HUES64 (cell line): Measurements from ENCODE around the gene CDK11B.
A peak's percentile ranks its signal among the peaks of the same experiment; 100 is the strongest.
"Not testable (repeated sequence)": the region's sequence is repeated elsewhere in the genome, so short reads cannot be mapped to it uniquely, and the experiment has no call there.

Experiments
- H3K27ac ChIP-seq: 2 replicates; pipeline ENCODE4 v1.7.0; 2013; ENCODE audit warnings: low read depth, low read length, inconsistent platforms
- H3K27me3 ChIP-seq: 2 replicates; pipeline ENCODE4 v1.6.1; 2013; ENCODE audit warnings: mild to moderate bottlenecking, low read length; ENCODE audit not compliant: insufficient read depth
- H3K36me3 ChIP-seq: 2 replicates; pipeline ENCODE4 v1.6.1; 2013; ENCODE audit warnings: mild to moderate bottlenecking, low read length; ENCODE audit not compliant: insufficient read depth
- H3K4me1 ChIP-seq: 2 replicates; pipeline ENCODE4 v1.6.1; 2013; ENCODE audit warnings: mild to moderate bottlenecking, low read length, moderate library complexity; ENCODE audit not compliant: insufficient read depth
- H3K4me3 ChIP-seq: 2 replicates; pipeline ENCODE4 v1.5.1; 2013; ENCODE audit warnings: mild to moderate bottlenecking, low read length, moderate library complexity
- H3K9ac ChIP-seq: 2 replicates; pipeline ENCODE4 v1.6.1; 2013; ENCODE audit warnings: mild to moderate bottlenecking, low read depth, low read length
- H3K9me3 ChIP-seq: 2 replicates; pipeline ENCODE4 v1.6.1; 2013; ENCODE audit warnings: low read depth, low read length; ENCODE audit not compliant: insufficient read depth
- WGBS: fragments of 150-250, 120-280 bp; methylation state at CpG from one replicate; pipeline ENCODE4 v1.1.7; 2013; ENCODE audit warnings: missing lambda C conversion rate; 5-methylcytosine and 5-hydroxymethylcytosine counted together

Gene CDK11B

GRCh38 chr1:1599030-1599934 lies 59.5 kb downstream of the CDK11B start:
- WGBS = 11% methylated on average over 111 of the region's 111 CpGs
- no peak overlapping the region for H3K27ac ChIP-seq
- H3K36me3 ChIP-seq = no peaks in the 10 kb centered on the region

DNA sequence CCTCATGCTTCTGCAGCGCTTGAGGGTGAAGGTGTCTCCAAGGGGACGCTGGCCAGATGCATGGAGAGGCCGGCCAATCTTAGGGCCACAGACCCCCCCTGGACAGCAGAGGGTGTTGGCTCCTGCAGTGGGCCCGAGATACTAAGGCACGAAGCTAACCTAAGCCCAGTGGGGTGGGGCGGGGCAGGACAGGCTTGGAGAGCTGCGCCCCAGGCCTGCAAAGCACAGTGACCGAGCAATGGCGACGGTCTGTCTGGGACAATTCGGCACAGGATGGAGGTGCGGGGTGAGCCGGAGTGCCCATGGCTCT lies 60.1 kb downstream of the CDK11B start:
- H3K4me3 ChIP-seq = peak overlapping the region; percentile 50
- 91% methylated on average over 13 of the region's 13 CpGs for WGBS
- peaks cover 69% of the 10 kb centered on the region for H3K27me3 ChIP-seq
- no peak overlapping the region for H3K27ac ChIP-seq
- 0 out of 2 replicates have a peak, but pooled peaks cover 5% of the 10 kb centered on the region for H3K4me1 ChIP-seq
- no peaks in the 10 kb centered on the region for H3K36me3 ChIP-seq
- H3K9me3 ChIP-seq = no peaks in the 10 kb centered on the region
- H3K9ac ChIP-seq = no peak overlapping the region; the same call in 1 of the 2 replicates

More at GRCh38 chr1:1599030-1599934, 59.5 kb downstream of the CDK11B start:
- Histone ChIP-seq H3K4me3 (peak overlapping the region; percentile 50), H3K9me3 (no peaks in the 10 kb centered on the region), H3K9ac (peak overlapping the region; percentile 60), H3K27me3 (peaks cover 69% of the 10 kb centered on the region), H3K4me1 (0 out of 2 replicates have a peak, but pooled peaks cover 5% of the 10 kb centered on the region)

DNA sequence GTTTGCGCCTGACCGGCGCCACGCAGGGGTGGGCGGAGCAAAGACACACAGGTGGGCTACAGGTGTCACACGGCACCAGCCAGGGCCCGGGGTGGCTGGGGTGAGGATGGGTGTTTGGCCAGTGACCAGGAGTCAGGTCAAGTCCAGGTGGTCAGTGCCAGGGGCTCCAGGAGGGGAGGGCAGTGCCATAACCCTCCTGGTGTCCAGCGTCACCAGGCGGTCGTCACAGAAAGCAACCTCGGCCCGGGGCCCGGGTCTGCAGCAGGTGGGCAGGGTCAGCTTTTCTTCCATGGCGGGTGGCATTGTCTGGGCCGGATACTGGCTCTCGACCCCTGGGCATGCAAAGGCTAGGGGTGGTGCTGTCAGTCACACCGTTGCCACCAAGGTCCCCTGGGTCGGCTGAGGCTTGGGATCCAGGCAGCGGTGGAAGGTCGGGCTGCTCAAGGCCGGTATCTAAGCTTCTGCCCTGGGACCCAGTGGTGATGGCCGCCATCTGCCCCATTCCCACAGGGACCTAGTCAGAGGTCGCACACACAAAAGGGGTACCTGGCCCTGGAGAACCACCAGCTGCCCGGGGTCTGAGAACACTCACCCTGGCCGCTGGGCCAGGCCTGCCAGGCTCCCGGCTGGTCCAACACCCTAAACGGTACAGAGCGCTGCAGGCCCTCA lies 60.6 kb downstream of the CDK11B start:
- Histone ChIP-seq H3K9ac (no peak overlapping the region), H3K27me3 (peaks cover 69% of the 10 kb centered on the region), H3K27ac (no peak overlapping the region), H3K36me3 (no peaks in the 10 kb centered on the region), H3K4me3 (no peak overlapping the region; the same call in 1 of the 2 replicates), H3K4me1 (0 out of 2 replicates have a peak, but pooled peaks cover 5% of the 10 kb centered on the region), H3K9me3 (no peaks in the 10 kb centered on the region)
- WGBS = 92% methylated on average over 28 of the region's 28 CpGs

GRCh38 chr1:1597275-1597930 lies 61.4 kb downstream of the CDK11B start:
- Histone ChIP-seq H3K27ac (no peak overlapping the region), H3K4me1 (0 out of 2 replicates have a peak, but pooled peaks cover 5% of the 10 kb centered on the region), H3K9me3 (no peaks in the 10 kb centered on the region), H3K4me3 (no peak overlapping the region), H3K36me3 (no peaks in the 10 kb centered on the region), H3K9ac (no peak overlapping the region), H3K27me3 (peaks cover 67% of the 10 kb centered on the region)
- WGBS = 30% methylated on average over 12 of the region's 16 CpGs

- 50% methylated on average over 12 of the region's 12 CpGs for WGBS
- Histone ChIP-seq H3K9me3 (no peaks in the 10 kb centered on the region), H3K27ac (no peak overlapping the region), H3K4me1 (0 out of 2 replicates have a peak, but pooled peaks cover 5% of the 10 kb centered on the region), H3K27me3 (peaks cover 59% of the 10 kb centered on the region), H3K36me3 (no peaks in the 10 kb centered on the region), H3K9ac (no peak overlapping the region), H3K4me3 (no peak overlapping the region)
These were observed 62.1 kb downstream of the CDK11B start for GRCh38 chr1:1596493-1597274.

DNA sequence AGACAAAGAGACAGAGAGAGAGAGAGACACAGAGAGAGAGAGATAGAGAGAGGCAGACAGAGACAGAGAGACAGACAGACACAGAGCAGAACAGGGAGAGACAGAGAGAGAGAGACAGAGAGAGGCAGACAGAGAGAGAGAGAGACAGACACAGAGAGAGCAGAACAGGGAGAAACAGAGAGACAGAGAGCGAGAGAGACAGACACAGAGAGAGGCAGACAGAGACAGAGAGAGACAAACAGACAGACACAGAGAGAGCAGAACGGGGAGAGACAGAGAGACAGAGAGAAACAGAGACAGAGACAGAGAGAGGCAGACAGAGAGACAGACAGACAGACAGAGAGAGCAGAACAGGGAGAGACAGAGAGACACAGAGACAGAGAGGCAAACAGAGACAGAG lies 63.5 kb downstream of the CDK11B start:
- peaks cover 46% of the 10 kb centered on the region for H3K27me3 ChIP-seq
- H3K9ac ChIP-seq, H3K27ac ChIP-seq, H3K4me3 ChIP-seq, H3K36me3 ChIP-seq, H3K4me1 ChIP-seq, H3K9me3 ChIP-seq: not testable (repeated sequence)
- WGBS = 84% methylated on average over 2 of the region's 2 CpGs

- 76% methylated on average over 10 of the region's 10 CpGs for WGBS
- Histone ChIP-seq H3K27me3 (peaks cover 44% of the 10 kb centered on the region), H3K9me3 (no peaks in the 10 kb centered on the region), H3K4me1 (0 out of 2 replicates have a peak, but pooled peaks cover 5% of the 10 kb centered on the region), H3K27ac (no peak overlapping the region), H3K36me3 (no peaks in the 10 kb centered on the region), H3K4me3 (no peak overlapping the region), H3K9ac (no peak overlapping the region)
These were observed 64.1 kb downstream of the CDK11B start for GRCh38 chr1:1594602-1595260.

GRCh38 chr1:1593834-1594601 lies 64.8 kb downstream of the CDK11B start:
- Histone ChIP-seq H3K4me3 (no peak overlapping the region), H3K27ac (no peak overlapping the region), H3K27me3 (peaks cover 37% of the 10 kb centered on the region), H3K4me1 (0 out of 2 replicates have a peak, but pooled peaks cover 5% of the 10 kb centered on the region), H3K9ac (no peak overlapping the region), H3K36me3 (no peaks in the 10 kb centered on the region), H3K9me3 (no peaks in the 10 kb centered on the region)
- 91% methylated on average over 24 of the region's 24 CpGs for WGBS

DNA sequence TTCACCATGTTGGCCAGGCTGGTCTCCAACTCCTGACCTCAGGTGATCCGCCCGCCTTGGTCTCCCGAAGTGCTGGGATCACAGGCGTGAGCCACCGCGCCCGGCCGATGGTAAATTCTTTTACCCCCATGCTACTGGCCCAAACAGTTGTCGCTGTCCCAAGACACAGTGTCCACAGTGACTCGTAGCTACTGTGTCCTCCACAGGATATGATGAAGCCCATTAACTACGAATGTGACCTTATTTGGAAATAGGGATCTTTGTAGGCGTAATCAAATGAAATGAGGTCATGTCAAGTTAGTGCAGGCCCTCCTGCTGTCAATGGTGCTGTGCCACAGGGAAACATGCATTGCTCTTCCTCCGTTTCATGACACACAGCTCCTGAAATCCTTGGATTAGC lies 67.4 kb downstream of the CDK11B start:
- Histone ChIP-seq H3K36me3 (no peaks in the 10 kb centered on the region), H3K9ac (no peak overlapping the region), H3K27me3 (peaks cover 18% of the 10 kb centered on the region), H3K27ac (no peak overlapping the region), H3K9me3 (no peaks in the 10 kb centered on the region), H3K4me1 (no peaks in the 10 kb centered on the region), H3K4me3 (no peak overlapping the region)
- 95% methylated on average over 13 of the region's 13 CpGs for WGBS
